Hematopoietic multipotent progenitor cell (in vitro differentiated cells): ENCODE measurements around the gene ZNRF3. TPM values are rescaled to one million over a fixed set of nuclear protein-coding genes. Genes with fewer than 3 reads are reported as not detected.
A peak's percentile ranks its signal among the peaks of the same experiment; 100 is the strongest.
"Not testable (repeated sequence)": the region's sequence is repeated elsewhere in the genome, so short reads cannot be mapped to it uniquely, and the experiment has no call there.

ENCODE experiments used
- DNase-seq, 3 donors: peaks; one replicate each; pipeline ENCODE4 v3.0.0-alpha.2; 2011 to 2015; ENCODE audit warnings: low read depth in 2 of 3, low spot score in 2 of 3
- total RNA-seq: library from RNA; depleted of rRNA; stranded (reverse); fragments of >200 nt; gene quantifications from one replicate; pipeline ENCODE4 v1.2.3, GENCODE V29; 2012

ZNRF3 gene
- total RNA-seq, 1 donor, result 3.2 TPM

DNA sequence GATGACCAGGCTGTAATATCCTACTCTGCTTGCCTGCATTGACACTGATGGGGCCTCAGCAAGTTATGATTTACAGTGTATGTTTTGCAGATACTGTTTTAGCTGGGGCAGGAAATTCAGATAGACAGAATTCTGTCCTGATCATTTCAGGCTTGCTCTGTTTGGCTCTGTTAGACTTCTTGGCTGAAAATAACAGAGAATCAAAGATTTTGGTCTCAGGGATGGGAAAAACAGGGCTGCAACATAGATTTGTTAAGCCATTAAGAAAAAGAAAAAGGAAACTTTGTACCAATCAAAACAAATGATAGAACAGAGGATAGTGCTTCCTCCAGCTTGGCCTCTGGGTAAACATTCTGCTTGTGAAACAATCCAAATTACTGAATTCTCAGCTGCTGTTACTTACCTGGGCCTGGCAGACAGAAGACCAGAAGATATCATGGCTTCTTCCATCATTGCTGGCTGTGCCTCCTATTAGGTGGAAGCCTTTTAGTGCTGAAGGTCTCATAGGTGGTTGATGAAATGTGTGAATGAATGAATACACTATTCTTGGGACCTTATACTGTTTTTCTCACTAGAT, 22.0 kb downstream of the ZNRF3 start:
- no peak for DNase-seq

DNA sequence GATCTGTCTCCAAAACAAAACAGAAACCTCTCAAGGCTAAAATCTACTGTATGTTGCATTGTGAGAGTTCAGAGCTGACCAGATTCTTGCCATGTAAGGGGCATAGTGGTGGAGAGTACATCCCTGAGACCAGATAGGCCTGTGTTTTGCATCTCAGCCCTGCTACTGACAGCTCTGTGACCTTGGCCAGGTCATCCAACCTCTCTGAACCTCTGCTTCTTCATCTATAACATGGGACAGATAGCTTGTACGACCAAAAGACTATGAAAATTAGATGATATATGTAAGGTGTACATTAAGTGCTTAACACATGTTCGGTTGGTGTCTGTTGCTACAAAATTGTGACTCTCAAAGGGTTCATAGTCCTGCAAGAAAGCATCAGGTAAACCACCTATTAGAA, 22.9 kb downstream of the ZNRF3 start:
- no peak for DNase-seq

DNA sequence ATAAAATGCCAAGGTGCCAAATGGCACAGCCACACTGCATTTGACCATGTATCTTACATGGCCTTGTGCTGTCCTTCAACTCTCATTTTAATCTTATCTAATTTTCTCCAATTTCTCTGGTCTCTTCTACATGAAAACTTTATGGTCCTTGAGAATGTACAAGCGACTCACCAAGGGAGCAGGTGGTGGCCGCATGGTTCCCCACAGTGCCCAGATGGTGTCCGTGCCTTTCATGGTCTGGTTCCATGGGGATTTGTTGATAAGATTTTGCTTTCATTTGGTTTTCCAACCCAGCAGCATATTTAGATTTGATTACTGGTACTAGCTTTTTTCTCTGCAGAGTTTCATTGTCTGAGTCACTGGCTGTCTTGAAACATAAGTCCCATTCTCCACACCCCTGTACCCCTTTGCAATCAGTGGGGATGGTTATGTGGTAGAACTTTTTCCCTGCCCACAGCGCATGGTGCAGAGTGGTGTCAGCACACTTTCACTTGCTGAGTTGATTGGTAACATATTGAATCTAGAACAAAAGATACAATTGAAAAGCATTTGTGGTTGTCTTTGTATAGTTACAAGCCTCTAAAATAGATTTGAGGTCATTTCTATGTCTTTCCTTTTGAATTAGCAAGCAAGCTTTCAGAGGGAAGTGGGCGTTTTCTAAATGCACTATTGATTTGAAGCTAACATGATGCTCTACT, 24.1 kb downstream of the ZNRF3 start:
- DNase-seq, result no peak

DNA sequence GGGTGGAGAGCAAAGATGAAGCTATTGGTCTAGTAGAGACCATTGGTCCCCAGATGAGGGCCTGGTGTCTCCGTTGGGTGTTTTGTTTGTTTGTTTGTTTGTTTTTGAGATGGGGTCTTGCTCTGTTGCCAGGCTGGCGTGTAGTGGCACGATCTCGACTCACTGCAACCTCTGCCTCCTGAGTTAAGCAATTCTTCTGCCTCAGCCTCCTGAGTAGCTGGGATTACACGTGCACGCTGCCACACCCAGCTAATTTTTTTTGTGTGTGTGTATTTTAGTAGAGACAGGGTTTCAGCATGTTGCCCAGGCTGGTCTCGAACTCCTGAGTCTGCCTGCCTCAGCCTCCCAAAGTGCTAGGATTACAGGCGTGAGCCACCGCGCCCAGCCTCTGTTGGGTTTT, 25.4 kb downstream of the ZNRF3 start:
- DNase-seq, result not testable (repeated sequence)

DNA sequence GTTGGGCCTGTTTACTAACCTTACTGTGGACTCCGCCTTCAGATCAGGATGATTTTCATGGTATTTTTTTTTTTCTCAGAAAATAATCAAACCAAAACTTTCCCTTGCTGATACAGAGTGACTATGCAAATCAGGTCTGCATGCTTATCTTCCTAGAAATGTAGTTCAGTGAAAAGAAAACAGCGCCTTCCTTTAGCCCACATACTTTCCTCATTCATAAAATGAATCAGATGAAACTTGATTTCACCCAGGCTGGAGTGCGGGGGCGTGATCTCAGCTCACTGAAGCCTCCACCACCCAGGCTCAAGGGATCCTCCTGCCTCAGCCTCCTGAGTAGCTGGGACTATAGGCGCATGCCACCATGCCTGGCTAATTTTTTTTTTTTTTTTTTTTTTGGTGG, 26.0 kb downstream of the ZNRF3 start:
- DNase-seq, result no peak

DNA sequence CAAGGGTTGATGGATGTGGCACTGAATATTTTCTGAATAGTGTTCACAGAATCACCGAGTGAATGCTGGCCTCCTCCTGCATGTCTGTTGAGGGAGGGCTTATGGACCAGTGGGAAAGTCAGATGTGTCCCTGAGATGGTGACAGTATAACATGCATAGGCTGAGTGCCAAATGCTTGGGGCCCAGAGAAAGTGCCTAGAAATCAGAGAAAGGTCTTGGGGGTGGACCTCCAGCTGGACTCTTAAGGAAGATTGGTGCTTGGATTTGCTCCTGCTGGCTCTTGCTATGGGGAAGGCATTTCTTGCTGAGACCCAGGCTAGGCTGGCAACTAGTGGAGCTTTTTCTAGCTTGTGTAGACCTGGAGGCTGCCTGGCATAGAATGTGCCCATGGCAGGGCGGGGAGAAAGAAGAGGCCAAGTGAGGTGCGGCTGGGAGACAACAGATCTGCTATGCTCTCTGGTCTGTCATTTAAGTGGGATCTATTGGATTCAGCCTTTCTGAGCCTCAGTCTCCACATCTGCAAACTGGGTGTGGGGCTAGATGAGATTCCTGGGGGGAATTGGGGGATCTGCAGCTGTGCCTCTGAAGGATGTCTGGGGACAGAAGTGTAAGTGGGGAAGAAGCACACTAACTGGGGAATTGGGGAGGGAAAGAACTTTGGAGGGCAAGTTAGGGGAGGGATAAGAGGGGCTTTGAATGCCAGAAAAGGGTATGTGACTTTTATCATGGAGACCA, 27.4 kb downstream of the ZNRF3 start:
- DNase-seq, result no peak

DNA sequence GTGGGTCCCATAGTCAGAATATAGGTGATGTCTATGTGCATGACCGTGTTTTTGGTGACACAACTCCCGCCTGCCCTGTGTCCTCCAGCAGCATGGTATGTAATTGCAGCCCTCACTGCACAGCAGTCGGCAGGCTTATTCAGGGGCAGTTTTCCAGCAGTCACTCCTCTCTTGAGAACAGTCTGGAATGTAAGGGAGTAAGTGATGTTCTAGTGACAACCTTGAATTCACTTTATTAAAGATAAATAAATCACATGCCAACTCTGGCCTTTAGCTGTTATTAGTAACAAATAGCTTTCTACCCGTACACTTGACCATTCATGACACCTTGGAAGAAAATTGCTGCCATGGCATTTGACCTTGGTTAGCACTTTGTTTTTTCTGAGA, 27.9 kb downstream of the ZNRF3 start:
- no peak for DNase-seq

DNA sequence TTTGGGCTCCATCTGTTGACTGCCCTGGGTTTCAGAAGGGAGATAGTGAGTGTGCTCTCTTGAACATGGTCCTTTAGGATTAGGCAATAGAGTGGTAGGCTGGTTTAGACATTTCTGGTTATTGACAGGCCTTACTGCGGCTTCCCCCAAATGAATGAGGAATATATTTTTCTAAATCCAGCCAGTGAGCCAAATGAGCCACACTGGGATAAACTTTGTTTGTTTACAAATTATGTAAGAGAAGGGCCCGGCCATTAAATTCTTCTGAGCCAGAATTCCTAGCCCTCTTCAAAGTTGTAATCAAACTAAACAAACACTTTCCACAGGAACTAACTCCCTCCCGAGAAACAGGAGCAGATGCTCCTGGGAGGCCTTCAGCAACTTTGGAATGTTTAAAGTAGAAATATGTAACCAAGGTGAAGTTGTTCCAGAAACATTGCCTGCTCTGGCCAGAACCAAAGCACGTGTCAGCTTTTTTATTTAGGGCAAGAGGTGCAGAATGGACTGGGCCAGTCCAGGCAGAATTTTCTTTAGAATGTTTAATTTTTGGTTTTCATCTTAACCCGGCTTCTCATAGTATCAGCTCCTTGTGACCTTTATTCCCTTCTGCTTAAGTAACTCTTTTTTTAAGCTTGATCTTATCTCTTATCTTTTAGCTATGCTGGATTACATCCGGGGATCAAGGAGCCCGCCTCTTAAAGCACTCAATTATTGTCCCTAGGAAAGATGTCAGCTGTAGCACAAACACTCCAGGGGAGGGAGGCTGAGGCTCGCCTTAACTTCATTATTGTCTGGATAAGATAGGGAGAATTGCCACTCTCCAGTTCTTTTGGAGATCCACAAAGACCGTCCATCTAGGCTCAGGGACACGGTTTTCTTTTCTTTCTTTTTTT, 28.7 kb downstream of the ZNRF3 start:
- DNase-seq, result no peak

DNA sequence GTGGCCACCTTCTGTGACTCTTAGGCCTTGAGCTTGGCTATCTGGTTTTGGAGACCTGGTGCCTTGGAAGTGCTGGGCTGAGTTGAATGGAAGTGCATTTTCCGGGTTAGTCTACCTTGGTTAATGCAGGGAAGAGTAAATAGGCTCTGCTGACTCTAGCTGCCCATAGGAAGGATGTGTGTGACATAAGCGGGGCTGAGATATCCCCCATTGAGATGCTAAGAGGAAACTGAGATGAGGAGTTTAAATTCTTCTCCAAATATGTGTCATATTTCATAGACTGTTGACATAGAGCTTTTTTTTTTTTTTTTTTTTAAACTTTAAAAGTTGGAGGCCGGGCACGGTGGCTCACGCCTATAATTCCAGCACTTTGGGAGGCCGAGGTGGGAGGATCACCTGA, 30.8 kb downstream of the ZNRF3 start:
- DNase-seq, result no peak

DNA sequence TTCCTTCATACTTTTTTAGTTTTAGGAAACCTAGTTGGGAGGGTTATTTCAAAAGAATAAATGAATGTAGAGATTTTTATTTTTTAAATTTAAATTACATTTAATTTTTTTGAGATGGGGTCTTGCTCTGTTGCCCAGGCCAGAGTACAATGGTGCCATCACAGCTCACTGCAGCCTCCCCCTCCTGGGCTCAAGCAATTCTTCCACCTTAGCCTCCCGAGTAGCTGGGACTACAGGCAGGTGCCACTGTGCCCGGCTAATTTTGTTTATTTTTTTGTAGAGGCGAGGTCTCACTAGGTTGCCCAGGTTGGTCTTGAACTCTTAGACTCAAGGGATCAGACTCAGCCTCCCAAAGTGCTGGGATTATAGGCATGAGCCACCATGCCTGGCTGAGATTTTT, 32.6 kb downstream of the ZNRF3 start:
- no peak for DNase-seq

DNA sequence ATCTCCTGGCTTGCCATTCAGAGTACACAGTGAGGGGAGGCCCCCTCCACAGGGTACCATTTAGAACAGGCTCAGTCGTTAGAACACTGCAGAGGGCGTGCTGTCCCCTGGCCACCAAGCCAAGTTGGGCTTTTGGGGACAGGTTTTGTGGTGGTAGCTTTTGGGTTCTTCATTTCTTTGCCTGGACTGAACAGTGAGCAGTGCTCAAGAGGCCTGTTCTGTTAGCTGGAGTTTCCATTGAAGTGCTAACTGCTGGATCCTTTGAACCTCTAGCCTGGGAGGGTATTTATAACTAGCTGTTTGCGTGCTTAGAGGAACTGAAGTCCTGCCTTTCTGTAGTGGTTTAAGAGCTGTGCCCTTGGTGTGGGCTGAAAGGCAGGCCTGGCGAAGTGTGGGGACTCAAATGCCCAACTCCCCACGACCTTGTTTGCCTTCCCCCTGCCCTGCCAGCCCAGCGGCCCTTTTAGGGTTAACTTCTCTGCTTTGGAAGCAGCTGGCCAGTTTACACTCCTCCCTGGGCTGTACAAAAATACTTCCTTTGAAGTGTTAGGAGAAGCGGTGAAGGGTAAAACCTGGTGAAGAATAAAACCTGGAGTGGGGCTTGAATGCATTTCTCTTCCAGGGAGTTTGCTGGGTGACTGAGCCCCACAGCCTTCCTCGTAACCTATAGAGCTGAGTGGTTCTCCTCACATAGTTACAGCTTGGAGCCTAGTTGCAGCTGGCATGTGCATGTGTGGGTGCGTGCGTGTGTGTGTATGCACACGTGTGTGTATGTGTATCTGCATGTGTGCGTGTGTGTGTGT, 34.6 kb downstream of the ZNRF3 start:
- peak in 1 of 3 donors; percentile 36 for DNase-seq

DNA sequence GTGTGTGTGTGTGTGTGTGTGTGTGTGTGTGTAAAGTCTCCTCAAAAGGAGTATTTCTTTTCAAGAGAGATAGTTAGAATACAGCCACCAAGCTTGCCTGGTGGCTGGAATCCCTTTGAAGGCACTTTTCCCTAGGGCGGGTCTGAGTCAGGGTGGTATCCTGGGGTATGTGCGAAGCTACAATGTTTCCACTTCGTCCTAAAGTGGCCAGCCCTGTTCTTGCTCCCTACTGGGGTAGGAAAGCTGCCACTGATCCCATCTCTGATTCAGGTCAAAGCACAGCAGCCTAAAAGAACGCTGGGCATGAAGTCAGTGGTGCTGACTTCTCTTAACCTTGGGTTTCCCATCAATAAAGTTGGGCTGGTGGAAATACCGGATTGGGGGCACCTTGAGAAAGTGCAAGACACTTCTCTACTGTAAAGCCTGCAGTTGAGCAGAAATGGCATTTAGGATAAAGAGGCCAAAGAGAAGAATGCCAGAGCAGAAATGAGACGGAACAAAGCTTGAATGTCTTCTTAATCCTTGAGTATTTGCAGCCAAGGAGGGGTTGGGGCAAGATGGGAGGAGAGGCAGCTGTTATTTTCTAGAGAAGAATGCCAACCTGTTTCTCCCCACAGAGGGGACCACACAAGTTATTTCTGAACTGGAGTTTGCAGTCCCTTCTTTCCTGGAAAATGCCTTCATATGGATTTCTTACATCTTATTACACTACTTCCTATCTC, 35.3 kb downstream of the ZNRF3 start:
- no peak for DNase-seq

DNA sequence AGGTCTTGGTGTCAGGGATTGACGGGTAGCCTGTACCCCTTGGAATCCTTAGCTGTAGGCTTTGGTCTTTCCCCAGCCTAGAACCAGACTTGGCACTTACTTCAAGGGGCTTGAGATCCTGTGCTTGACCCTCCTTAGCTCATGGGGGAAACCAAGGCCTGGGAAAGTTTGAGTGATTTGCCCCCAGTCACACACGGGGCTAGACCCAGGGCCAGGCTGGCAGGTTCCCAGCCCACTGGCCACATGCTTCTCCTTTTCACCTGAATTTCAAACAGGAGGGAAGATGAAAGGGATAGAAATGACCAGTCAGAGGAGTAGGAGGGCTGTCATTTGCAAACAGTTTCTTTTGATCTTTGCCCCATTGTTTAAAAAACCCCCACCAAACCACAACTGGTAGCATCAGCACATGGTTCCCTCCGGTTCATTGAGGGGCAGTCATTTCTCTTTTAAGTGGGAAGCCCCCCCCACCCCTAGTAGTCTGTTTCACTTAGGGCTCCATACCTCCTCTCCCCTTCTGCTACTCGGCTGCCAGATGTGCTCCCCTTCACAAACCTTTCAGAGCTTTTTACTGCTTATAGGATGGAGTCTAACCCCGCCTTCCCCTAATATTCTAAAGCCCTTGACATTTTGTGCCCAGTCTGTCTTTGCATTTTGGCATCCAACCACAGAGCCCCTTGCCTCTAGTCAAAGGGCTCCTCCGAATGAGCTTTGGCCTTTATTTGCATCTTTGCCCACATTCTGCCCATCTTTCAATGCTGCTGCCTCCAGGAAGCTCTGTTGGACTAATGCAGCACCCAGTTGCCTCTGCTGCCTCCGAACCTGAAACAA, 37.6 kb downstream of the ZNRF3 start:
- no peak for DNase-seq

DNA sequence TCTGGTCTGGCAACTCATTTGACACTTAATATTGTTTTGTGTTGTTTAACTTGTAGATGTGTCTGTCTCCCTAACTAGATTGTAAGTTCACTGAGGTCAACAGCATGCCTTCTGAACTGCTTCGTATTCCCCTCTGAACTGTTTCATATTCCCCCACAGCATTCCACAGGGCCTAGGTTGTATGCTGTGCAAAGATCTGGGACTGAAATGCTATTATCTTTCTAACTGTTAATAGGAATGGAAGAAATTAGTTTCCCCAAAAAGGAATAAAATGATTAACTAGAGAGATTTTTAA, 38.2 kb downstream of the ZNRF3 start:
- no peak for DNase-seq

DNA sequence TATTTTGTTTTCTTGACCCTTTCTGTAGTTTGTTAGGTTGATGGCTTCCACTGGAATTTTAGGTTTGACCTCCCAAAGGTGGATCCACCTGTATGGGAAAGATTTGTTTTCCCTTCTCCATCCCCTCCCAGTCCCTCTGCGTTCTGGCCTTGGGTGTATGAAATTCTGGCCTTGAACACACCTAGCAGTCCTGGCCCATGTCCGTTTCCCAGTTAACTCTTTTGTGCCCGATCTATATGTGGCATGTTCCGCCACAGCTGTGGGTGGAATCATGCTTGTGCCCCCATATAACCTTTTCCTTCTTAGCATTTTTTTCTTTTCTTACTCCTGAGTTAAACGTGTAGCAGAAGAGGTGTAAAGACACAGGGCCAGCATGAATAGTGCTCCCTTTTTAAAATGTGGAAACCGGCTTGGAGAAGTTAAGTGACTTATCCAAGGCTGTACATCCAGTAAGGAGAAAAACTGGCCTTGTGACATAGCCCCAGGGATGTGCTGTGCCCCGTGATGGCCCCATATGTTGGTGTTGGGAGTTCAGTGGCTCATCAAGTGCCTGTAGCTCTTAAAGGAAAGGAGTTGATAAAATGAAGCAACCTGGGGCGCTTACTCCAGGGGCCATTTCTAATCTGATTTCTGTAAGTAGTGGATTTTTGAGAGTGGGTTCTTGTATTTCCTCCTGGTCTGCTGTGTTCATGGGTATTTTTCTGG, 39.3 kb downstream of the ZNRF3 start:
- DNase-seq, result no peak

DNA sequence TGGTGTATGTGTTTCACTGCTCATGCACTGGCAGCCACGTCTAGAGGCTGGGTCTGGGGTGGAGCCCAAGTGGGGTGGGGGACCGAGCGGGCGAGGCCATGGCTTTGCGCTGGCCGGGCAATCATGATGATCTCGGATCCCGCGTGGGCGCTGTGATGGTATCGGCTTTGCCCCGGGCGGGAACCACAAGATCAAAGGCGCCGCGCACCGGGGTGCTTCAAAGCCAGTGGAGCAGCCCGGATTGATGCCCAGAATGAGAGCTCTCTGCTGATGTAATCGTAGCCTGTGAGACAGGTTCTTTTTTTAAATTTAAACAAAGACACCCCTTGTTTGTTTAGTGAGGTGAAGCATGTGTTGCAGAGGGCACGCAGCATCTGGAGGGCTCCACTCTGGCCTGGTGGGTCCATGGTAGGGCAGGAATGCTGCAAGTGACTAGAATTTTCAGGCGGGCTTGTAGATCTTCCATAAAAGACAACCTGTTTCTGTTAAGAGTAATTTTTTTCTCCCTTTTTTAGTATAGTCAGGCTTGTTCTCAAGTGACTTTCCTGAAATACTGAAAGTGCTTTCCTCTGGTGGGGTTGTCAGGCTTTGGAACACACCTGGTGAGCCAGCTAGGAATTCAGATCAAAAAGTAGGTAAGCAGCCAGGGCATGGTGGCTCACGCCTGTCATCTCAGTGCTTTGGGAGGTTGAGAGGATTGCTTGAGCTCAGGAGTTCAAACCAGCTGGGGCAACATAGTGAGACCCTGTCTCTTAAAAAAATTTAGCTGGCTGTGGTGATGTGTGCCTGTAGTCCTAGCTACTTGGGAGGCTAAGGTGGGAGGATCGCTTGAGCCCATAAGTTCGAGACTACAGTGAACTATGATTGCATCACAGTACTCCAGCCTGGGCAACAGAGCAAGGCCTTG, 40.7 kb downstream of the ZNRF3 start:
- DNase-seq, result no peak

DNA sequence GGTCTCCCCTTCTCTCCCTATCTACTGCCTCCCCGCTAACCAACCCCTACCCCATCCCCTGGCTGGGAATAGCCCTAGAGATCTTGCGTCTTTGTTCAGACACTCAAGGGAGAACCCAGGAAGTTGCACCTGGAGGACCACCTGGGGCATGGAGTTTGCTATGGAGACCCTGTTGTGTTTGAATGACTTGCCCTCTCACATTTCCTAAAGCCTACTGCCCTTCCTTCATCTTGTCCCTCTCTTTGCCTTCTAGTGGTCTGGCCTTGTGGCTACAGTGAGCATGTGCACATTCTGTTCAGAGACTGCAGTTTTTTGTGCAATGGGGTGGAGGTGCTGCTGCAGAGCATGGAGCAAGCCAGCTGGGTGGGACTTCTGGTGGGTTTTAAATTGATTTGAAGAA, 42.5 kb downstream of the ZNRF3 start:
- DNase-seq, result no peak
